Embryonic facial prominence (tissue), 1 donor: ENCODE data around the gene SELENOK.

Experiments used
- DNase-seq: peaks from one replicate; pipeline ENCODE4 v3.0.0-alpha.2; 2016; ENCODE audit errors: extremely low spot score

SELENOK gene

GRCh38 chr3:53842436-53843194, 49.0 kb downstream of the SELENOK start:
- DNase-seq: no peak

GRCh38 chr3:53841296-53841695, 50.4 kb downstream of the SELENOK start:
- no peak for DNase-seq

- DNase-seq: no peak
Observed at GRCh38 chr3:53837331-53837730, 54.3 kb downstream of the SELENOK start.

GRCh38 chr3:53836084-53836872, 55.4 kb downstream of the SELENOK start:
- DNase-seq: no peak

GRCh38 chr3:53835257-53835656, 56.4 kb downstream of the SELENOK start:
- DNase-seq: no peak

- DNase-seq: no peak
Observed at GRCh38 chr3:53834429-53835095, 57.1 kb downstream of the SELENOK start.
